HG03159 (cell line): ENCODE results near the gene TC2N.
"Not testable (repeated sequence)": the region's sequence is repeated elsewhere in the genome, so short reads cannot be mapped to it uniquely, and the experiment has no call there.

ENCODE experiments used
- ATAC-seq: cut with Tn5 transposase; IDR thresholded peaks from one replicate; pipeline ENCODE4 v1.9.1; 2021; ENCODE audit warnings: mild to moderate bottlenecking, moderate library complexity; ENCODE audit not compliant: unreplicated experiment

The TC2N gene

GRCh38 chr14:91867316-91867988 lies at the start of gene TC2N:
TC2N (minus strand) TSS chr14:91867536; CDS start chr14:91813769, 53,767 bp downstream.
- ATAC-seq: no peak

DNA sequence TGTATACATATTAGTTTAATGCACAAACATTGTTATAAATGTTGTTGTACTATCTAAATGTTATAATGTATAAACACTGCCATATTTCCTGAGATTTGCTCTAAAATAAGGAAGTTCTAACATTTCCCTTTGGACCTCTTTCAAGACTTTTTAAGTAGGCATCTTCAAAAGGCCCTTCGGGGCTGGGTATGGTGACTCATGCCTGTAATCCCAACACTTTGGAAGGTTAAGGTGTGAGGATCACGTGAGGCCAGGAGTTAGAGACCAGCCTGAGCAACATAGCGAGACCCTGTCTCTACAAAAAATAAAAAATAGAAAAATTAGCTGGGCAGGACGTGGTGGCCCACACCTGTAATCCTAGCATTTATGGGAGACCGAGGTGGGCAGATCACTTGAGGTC lies 44.7 kb upstream of the TC2N start:
- no peak for ATAC-seq

DNA sequence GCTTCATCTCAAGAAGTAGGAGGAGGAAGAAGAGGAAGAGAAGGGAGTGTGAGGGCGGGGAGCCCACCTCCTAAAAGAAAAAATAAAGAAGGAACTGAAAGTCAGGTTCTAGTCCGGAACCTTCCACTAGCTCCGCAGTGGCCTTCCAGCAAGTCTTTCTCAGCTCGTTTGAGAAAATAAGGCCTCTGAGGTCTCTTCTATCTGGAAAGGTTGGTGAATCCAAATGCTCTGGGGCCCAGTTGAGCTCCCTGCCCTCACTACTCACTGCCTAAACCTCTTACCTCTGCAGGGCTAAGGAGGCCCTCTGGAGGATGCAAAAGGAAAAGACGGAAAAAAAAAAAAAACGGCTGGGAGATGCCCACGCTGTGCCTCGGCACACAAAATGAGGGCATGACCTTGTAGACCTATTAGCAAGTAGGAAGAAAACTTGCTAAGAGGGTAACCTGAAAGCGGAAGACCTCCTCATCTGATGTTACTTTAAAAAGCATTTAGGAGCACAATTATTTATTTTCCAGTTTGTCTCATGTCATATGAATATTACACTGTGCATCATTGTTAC lies 44.2 kb upstream of the TC2N start:
- no peak for ATAC-seq

DNA sequence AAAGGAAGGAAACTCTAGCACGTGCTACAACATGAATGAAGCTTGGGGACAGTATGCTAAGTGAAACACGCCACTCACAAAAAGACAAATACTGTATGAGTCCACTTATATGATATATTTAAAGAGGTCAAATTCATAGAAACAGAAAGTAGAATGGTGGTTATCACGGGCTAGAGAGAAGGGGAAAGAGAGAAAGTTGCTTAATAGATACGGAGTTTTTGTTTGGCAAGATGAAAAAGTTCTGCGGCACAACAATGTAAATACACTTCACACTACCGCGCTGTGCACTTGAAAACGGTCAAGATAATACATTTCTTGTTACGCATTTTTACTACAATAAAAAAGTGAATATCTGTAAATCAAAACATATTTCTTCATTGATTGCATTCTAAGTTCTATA lies 42.9 kb upstream of the TC2N start:
- no peak for ATAC-seq

GRCh38 chr14:91906374-91906773 lies 39.0 kb upstream of the TC2N start:
- ATAC-seq: no peak

GRCh38 chr14:91904956-91905645 lies 37.8 kb upstream of the TC2N start:
- no peak for ATAC-seq

- ATAC-seq: no peak
These were observed 37.1 kb upstream of the TC2N start for GRCh38 chr14:91904483-91904882.

DNA sequence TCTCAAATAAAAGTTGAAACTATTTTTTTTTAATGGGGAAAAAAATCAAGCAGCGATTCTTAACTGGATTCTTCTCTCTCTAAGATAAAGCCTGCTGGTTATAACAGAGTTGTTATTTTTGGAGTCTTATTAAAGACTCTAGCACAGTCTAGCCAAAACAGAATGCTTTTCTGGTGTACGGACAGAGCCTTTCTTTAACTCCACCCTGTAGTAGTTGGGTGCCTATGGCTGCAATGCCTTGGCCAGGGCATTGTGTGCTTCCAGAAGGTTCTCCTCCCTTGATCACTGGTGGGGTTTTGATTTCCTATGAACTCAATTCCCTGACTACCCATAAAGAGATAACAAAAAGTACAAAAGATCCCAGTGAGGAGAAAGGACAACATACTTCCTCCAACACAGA lies 35.7 kb upstream of the TC2N start:
- ATAC-seq: no peak

DNA sequence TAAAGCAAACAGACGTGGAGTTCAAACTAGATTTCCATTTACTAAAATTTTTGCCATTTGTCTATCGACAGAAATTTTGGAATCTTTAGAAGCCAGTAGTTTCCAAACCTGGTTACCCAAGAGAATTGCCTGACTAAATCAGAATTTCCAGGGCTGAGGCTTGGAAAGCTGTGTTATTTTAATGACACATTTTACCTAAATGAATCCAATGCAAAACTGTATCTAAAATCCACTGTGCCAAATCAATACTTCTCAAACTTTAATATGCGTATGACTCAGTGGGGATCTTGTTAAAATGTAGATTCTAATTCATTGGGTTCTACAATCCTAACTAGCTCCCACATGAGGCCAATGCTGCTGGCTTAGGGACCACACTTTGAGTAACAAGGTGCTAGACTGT lies 35.0 kb upstream of the TC2N start:
- no peak for ATAC-seq

DNA sequence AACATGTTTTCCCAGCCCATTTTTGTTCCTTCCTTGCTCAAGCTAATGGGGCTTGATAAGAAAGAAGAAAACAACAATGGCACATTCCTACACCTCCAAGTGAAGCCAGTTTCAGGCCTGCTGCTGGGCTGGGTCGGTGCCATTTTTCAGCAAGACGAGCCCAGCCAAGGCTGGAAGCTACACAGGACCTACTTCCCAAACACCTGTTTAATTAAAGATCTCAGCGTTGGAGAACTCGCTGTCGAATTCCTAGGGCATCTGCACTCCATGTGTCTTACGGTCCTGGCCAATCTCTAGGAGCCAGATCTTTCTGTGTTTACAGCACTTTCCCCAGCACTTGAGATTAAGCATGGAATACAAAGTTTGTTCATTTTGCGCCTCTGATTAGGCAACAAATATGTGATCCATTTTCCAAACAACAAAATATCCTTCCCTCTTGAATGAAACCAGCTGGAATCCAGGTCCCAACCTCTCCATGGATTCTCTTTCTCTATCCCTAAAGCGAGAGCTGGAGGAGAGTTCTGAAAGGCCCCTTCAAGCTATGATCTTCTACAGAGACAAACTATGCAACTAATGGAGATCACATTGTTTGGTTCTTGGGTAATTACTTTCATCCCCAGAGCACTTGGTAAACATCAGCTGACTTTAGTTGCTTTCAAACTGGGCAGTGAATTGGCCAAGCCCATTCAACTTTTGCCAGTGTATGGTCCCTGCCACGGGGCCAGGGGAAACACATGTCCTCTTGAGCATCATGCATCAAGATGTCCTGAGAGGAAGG lies 34.3 kb upstream of the TC2N start:
- ATAC-seq: no peak

- ATAC-seq: no peak
These were observed 32.5 kb upstream of the TC2N start for GRCh38 chr14:91899806-91900205.

GRCh38 chr14:91899213-91899612 lies 31.9 kb upstream of the TC2N start:
- ATAC-seq: no peak

GRCh38 chr14:91898372-91898771 lies 31.0 kb upstream of the TC2N start:
- no peak for ATAC-seq

GRCh38 chr14:91897716-91898115 lies 30.4 kb upstream of the TC2N start:
- not testable (repeated sequence) for ATAC-seq

- ATAC-seq: no peak
These were observed 29.9 kb upstream of the TC2N start for GRCh38 chr14:91897106-91897701.

DNA sequence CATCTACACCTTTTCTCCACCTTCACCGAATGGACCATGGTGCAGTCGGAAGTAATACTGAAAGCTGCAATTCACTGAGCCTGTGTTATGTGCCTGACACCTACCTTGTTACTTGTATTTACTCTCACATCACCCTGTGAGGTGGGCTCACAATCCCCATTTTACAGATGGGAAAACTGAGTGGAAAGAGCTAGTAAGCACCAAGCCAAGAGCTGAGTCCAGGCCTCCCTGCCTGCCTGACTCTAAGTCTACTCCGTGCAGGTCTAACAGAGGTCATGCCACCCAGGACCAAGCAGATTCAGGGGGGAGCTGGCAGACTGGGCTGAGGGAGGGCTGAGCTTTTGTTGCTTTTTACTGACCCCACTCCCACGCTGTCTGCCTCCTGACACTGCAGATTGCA lies 29.1 kb upstream of the TC2N start:
- ATAC-seq: no peak

DNA sequence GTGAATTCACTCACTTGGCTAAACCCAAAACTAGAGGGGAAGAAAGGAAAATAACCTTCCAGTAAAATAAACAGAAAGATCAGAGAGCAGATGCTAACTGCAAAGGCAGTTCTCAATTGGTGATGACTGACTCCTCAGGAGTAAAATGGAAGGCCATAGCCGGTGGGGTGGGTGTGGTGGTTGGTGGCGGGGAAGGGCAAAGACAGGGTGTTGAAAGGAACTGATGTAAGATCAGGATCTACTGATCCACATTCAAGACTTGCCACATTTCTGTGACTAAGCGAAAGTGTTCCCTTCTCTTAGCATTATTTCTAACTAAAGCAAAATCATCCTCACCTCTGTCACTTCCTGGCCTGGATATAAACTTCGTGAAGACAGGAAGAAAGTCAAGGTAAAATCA lies 26.3 kb upstream of the TC2N start:
- no peak for ATAC-seq

DNA sequence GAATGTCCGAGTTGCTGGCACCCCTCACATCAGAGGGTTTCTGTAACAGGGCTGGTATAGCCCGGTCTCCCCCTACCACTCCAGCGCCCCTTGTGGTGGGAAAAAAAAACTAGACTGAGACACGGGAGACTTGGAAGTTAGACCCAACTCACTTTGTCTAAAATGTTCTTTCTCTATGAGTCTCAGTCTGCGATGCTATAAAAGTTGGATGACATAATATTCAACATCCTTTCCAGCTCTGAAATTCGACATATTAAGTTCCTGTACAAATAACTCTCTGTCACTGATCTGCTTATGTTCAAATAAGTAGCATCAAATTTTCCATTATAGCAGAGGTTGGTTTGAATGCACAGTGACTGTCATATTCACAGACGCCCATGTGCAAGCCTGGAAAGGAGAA lies 25.7 kb upstream of the TC2N start:
- no peak for ATAC-seq

GRCh38 chr14:91891721-91892220 lies 24.4 kb upstream of the TC2N start:
- no peak for ATAC-seq

- no peak for ATAC-seq
These were observed 23.8 kb upstream of the TC2N start for GRCh38 chr14:91891101-91891500.

DNA sequence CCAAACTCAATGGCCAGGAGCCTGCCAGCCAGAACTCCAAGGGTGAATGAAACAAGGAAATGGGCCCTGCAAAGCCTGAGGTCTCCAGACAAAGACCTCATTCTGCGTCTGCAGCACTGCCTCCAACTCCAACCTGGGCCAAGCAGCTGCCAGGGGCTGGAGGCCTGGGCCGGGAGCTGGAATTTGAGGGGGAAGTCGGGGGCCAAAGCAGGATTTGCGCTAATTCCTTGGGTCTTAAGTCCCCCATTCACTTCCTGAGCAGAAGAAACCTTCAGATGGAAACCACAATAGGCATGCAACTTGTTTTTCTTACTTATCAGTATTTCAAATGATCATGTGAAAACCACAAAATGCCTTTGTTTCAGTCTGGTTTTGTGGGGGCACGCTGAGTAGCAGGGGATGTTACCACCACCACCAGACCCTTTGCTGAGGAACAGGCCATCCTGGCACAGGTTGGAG lies 23.0 kb upstream of the TC2N start:
- ATAC-seq: no peak
